Measurements from ENCODE around the gene SEMA4G. TPM values are rescaled to one million over a fixed set of nuclear protein-coding genes. Genes with fewer than 3 reads are reported as not detected.

Gene SEMA4G
- total RNA-seq (2014; rRNA removed; shearing (Covaris generic); ENCODE audit: low replicate concordance): 0.96 and 6.6 TPM in 2 replicates

- in situ Hi-C loops (cut with HindIII; ENCODE audit: low pct_unique_long_range_greater_than_20kb, low sequenced_read_pairs): no loop called here
- DNase-seq (ENCODE audit: low read depth): peak; percentile 4
These were observed at the start of gene SEMA4G for GRCh38 chr10:100969187-100970075. Gene SEMA4G, plus strand, starts transcription at chr10:100969504. Its CDS starts 3,409 bp downstream, at chr10:100972913.

GRCh38 chr10:100923580-100923979 lies 45.7 kb upstream of the SEMA4G start:
- in situ Hi-C loops (cut with HindIII; ENCODE audit: low pct_unique_long_range_greater_than_20kb, low sequenced_read_pairs): no loop called here
- no peak for DNase-seq (ENCODE audit: low read depth)

- in situ Hi-C loops (cut with HindIII; ENCODE audit: low pct_unique_long_range_greater_than_20kb, low sequenced_read_pairs): no loop called here
- DNase-seq (ENCODE audit: low read depth): no peak
These were observed 42.0 kb upstream of the SEMA4G start for GRCh38 chr10:100927266-100927665.

- in situ Hi-C loops (cut with HindIII; ENCODE audit: low pct_unique_long_range_greater_than_20kb, low sequenced_read_pairs): no loop called here
- no peak for DNase-seq (ENCODE audit: low read depth)
These were observed 41.3 kb upstream of the SEMA4G start for GRCh38 chr10:100928039-100928438.

GRCh38 chr10:100930368-100930767 lies 38.9 kb upstream of the SEMA4G start:
- in situ Hi-C loops (cut with HindIII; ENCODE audit: low pct_unique_long_range_greater_than_20kb, low sequenced_read_pairs): no loop called here
- DNase-seq (ENCODE audit: low read depth): no peak

- in situ Hi-C loops (cut with HindIII; ENCODE audit: low pct_unique_long_range_greater_than_20kb, low sequenced_read_pairs): no loop called here
- DNase-seq (ENCODE audit: low read depth): no peak
These were observed 35.1 kb upstream of the SEMA4G start for GRCh38 chr10:100934084-100934659.

- DNase-seq (ENCODE audit: low read depth): no peak
- in situ Hi-C loops (cut with HindIII; ENCODE audit: low pct_unique_long_range_greater_than_20kb, low sequenced_read_pairs): no loop called here
These were observed 29.4 kb upstream of the SEMA4G start for GRCh38 chr10:100939763-100940344.

- DNase-seq (ENCODE audit: low read depth): no peak
- in situ Hi-C loops (cut with HindIII; ENCODE audit: low pct_unique_long_range_greater_than_20kb, low sequenced_read_pairs): no loop called here
These were observed 27.1 kb upstream of the SEMA4G start for GRCh38 chr10:100942229-100942628.

- in situ Hi-C loops (cut with HindIII; ENCODE audit: low pct_unique_long_range_greater_than_20kb, low sequenced_read_pairs): no loop called here
- DNase-seq (ENCODE audit: low read depth): no peak
These were observed 25.8 kb upstream of the SEMA4G start for GRCh38 chr10:100943508-100943907.

- DNase-seq (ENCODE audit: low read depth): no peak
- in situ Hi-C loops (cut with HindIII; ENCODE audit: low pct_unique_long_range_greater_than_20kb, low sequenced_read_pairs): no loop called here
These were observed 23.6 kb upstream of the SEMA4G start for GRCh38 chr10:100945754-100946153.

- in situ Hi-C loops (cut with HindIII; ENCODE audit: low pct_unique_long_range_greater_than_20kb, low sequenced_read_pairs): no loop called here
- no peak for DNase-seq (ENCODE audit: low read depth)
These were observed 20.4 kb upstream of the SEMA4G start for GRCh38 chr10:100948916-100949315.

GRCh38 chr10:100960251-100960650 lies 9.1 kb upstream of the SEMA4G start:
- in situ Hi-C loops (cut with HindIII; ENCODE audit: low pct_unique_long_range_greater_than_20kb, low sequenced_read_pairs): no loop called here

GRCh38 chr10:100962351-100963080 lies 6.8 kb upstream of the SEMA4G start:
- in situ Hi-C loops (cut with HindIII; ENCODE audit: low pct_unique_long_range_greater_than_20kb, low sequenced_read_pairs): no loop called here
- no peak for DNase-seq (ENCODE audit: low read depth)

More at GRCh38 chr10:100960251-100960650, 9.1 kb upstream of the SEMA4G start:
- DNase-seq (ENCODE audit: low read depth): no peak

- in situ Hi-C loops (cut with HindIII; ENCODE audit: low pct_unique_long_range_greater_than_20kb, low sequenced_read_pairs): no loop called here
These were observed 5.5 kb upstream of the SEMA4G start for GRCh38 chr10:100963826-100964225.

GRCh38 chr10:100965820-100966219 lies 3.5 kb upstream of the SEMA4G start:
- in situ Hi-C loops (cut with HindIII; ENCODE audit: low pct_unique_long_range_greater_than_20kb, low sequenced_read_pairs): no loop called here
- DNase-seq (ENCODE audit: low read depth): no peak

More at GRCh38 chr10:100963826-100964225, 5.5 kb upstream of the SEMA4G start:
- no peak for DNase-seq (ENCODE audit: low read depth)

- DNase-seq (ENCODE audit: low read depth): no peak
- in situ Hi-C loops (cut with HindIII; ENCODE audit: low pct_unique_long_range_greater_than_20kb, low sequenced_read_pairs): no loop called here
These were observed 2.4 kb upstream of the SEMA4G start for GRCh38 chr10:100966887-100967286.

GRCh38 chr10:100967332-100967731 lies 2.0 kb upstream of the SEMA4G start:
- no peak for DNase-seq (ENCODE audit: low read depth)
- in situ Hi-C loops (cut with HindIII; ENCODE audit: low pct_unique_long_range_greater_than_20kb, low sequenced_read_pairs): no loop called here

- in situ Hi-C loops (cut with HindIII; ENCODE audit: low pct_unique_long_range_greater_than_20kb, low sequenced_read_pairs): no loop called here
- DNase-seq (ENCODE audit: low read depth): no peak
These were observed 1.1 kb upstream of the SEMA4G start for GRCh38 chr10:100968062-100968736.
